Measurements from ENCODE around the gene CFAP251.
A peak's percentile ranks its signal among the peaks of the same experiment; 100 is the strongest.

The CFAP251 gene

GRCh38 chr12:121949648-121950397 lies 31.4 kb downstream of the CFAP251 start:
- no peak for DNase-seq

DNA sequence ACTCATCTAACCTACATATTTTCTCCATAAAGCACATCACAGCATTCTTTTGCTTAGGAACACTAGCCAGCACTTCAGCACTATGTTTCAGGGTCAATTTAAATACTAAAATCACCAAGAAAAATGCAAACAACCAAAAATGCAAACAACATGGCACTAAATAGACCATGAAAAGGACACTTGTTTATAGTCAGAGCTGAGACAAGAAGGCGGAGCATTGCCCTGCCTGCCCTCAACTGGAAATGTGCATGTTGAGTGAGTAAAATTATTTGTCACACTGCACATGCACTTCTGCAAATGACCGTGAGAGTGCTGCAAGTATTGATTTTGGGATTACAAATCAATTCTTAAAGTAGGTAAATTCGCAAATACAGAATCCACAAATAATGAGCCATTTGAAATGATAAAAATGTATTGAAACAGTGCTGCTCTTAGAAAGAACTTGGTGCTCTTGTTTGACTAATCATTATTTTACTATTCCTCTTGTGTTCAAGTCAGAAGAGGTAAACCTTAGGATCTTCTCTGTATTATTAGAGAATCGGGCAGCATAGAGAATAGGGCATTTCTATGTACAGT lies 34.8 kb downstream of the CFAP251 start:
- DNase-seq = no peak

DNA sequence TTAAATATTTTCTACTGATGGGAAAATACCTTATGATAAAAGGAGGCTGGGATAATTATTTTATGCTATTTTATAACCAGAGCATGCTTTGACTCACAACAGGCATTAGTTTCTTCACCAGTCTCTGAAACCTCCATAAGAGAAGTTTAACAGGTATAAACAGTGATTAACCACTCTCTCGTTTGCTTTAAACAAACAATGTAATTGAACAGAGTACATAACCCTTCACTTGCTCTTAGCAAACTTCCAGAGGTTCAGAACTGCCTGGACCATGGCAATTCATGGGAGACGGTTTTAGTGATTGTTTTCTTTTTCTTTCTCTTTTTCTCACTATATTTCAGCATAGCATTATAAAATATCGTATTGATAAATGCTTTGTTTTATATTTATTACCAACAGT lies 35.3 kb downstream of the CFAP251 start:
- peak; percentile 11 for DNase-seq

DNA sequence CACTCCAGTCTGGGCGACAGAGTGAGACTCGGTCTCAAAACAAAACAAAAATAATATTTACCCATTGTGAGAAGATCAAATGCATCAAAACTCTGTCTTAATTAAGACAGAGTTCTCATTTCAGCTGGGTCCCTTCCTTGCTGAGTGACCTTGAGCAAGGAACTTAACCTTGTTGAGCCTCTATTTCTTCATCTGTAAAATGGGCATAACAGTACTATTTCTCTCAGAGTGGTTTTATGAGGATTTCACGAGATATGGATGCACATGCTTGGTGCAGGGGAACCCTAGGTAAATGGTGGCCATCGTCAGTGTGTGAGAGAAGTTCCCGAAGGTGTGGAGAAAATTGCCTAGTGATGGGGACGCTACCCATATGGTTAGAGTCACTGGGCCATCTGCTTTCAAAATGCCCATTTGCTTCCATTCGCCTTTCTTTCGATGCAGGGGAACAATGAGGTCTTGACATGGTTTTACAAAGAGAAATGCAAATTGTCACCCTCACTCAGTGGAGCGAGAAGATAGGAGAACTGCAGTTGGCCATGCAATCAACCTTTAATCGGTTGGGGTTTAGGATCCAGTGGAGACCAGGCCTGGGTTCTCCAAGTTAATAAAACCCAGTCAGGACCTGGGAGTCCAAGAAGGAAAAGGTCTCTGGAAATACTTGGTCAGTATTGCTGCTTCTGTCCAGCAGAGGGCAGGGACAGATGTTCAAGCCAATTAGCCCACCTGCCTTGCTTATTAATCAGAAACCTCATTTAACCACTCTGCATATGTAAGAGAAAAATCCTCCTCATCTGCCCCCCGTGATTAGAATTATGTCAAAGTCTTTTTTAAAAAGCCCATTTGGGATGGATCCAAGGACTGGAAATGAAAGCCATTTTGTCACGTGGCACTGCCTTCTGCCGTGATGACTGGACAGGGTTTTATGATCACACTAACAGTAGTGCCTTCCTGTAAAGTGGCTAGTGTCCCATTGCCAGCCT lies 37.2 kb downstream of the CFAP251 start:
- peak; percentile 25 for DNase-seq

GRCh38 chr12:121957861-121958515 lies 39.6 kb downstream of the CFAP251 start:
- no peak for DNase-seq

GRCh38 chr12:121958541-121959240 lies 40.3 kb downstream of the CFAP251 start:
- DNase-seq = peak; percentile 86

GRCh38 chr12:121960541-121960940 lies 42.1 kb downstream of the CFAP251 start:
- no peak for DNase-seq

DNA sequence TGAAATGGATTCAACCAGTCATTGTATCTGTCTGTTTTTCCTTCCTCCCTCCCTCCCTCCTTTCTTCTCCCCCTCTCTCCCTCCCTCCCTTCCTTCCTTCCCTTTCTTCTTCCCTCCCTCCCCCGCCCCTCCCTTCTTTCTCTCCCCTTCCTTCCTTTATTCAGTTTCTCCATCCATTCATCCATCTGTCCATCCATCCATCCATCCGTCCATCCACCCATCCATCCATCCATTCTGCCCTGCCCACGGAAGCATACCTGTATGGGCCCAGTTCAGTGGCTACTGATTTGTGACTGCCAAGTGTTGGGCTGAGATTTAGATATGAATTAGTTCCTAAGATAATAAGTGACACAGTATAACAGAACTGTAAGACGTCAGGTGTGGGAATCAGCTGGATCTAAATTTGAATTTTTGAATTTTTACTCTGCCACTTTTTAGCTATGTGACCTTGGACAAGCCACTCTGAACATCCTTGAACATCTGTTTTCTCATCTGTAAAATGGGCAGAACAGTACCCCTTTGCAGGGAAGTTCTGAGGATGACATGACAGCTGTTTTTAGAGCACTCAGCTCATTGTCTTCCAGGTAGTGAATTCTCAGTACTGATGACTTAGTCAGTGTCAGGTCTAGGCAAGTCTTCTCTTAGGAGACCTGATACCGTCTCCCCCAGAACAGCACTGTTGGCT lies 42.9 kb downstream of the CFAP251 start:
- DNase-seq = no peak

DNA sequence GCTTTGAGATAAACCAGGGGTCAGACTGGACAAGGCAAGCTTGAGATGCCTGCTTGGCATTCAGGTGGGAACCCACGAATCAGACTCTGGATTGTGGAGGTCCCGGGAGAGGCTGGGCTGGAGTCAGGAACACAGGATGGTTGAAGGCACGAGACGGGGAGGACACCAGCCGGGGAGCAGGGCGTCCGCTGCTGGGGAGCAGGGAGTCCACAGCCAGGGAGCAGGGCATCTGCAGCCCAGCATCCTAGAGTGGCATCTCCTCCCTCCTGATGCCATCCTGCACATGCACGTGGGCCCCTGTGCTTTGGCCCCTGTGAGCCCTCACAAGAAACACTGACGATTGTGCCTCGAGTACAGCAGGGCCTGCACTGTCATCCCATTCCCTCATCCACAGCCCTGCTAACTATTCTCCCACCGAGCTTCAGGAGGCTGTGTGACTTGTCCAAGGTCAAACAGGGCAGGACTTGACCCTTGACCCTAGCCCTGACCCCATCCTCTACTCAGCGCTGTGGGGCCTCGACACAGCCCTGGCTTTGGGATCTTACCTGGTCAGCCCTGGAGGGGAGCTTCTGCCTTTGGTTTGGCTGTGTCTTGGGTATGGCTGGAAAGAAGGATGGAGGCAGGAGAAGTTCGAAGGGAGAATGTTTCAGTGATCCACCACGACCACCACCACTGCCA lies 45.1 kb downstream of the CFAP251 start:
- DNase-seq = no peak

- no peak for DNase-seq
These were observed 46.6 kb downstream of the CFAP251 start for GRCh38 chr12:121964813-121965643.

GRCh38 chr12:121966959-121967358 lies 48.6 kb downstream of the CFAP251 start:
- no peak for DNase-seq

DNA sequence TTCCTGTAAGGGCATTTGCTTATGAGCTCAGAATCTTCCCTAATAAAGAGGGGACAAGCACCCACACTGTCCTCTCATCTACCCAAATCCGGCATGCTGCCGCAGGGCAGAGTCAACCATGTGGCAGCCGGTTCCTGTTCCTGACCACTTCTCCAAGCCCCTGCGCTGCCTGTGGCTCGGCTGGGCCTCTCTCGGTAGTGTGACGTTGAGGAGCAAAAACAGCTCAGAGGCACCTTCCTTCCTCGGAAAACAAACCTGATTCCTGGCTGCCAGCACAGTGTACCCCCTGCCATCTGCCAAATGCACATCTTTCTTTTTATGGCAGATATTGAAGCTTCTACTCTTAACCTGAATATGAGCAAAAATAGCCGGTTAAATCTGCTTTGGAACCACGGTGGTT lies 50.5 kb downstream of the CFAP251 start:
- no peak for DNase-seq

GRCh38 chr12:121969726-121970125 lies 51.3 kb downstream of the CFAP251 start:
- no peak for DNase-seq

GRCh38 chr12:121970581-121971300 lies 52.3 kb downstream of the CFAP251 start:
- peak; percentile 61 for DNase-seq

- DNase-seq = no peak
These were observed 55.9 kb downstream of the CFAP251 start for GRCh38 chr12:121974026-121974985.

DNA sequence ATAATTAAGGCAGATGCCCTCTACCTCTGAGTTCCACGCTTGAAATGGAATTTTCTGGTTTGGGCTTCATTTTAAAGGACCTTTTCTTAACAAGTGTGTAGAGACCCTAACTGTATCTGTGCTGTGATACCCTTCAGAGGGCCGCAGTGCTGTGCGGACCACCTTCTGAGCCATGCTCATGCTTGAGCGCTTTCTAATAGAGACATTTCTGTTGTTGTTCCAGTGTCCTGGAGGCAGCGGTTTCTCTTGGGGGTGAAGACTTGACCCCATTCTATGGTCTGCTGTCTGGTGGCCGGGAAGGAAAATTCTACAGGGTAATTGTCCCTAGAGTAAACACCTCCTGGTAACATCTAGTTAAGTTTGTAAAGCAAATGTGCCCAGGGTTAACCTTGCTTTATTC lies 56.6 kb downstream of the CFAP251 start:
- no peak for DNase-seq

GRCh38 chr12:121976950-121977349 lies 58.6 kb downstream of the CFAP251 start:
- no peak for DNase-seq

- DNase-seq = no peak
These were observed 61.9 kb downstream of the CFAP251 start for GRCh38 chr12:121980191-121980891.

Measured in NCI-H146 (cell line).